Measurements from ENCODE around the gene TRPM2. TPM values are rescaled to one million over a fixed set of nuclear protein-coding genes. Genes with fewer than 3 reads are reported as not detected.

Gene TRPM2
- total RNA-seq, 3 donors from 2014 or later (not counting 1 experiment from before 2014, with no cell fraction given), result 21.7 to 70.5 (median 25.2) TPM

GRCh38 chr21:44405091-44405947 is 51.9 kb downstream of the TRPM2 start:
- no peaks in the 10 kb centered on the region for H3K27me3 ChIP-seq (ENCODE audit: control insufficient read depth, insufficient read depth, low read length)
- Mint-ChIP-seq H3K9me3 (no peaks in the 10 kb centered on the region), H3K27ac (no peak overlapping the region), H3K27me3 (ENCODE audit: low read depth in 2 of 2) (no peaks in the 10 kb centered on the region), H3K36me3 (peaks cover 9% of the 10 kb centered on the region), H3K4me3 (no peak overlapping the region), H3K4me1 (peaks cover 0 to 4% of the 10 kb centered on the region in 2 donors)
- no peak overlapping the region for H3K27ac ChIP-seq (ENCODE audit: low read length)
- no peak overlapping the region for H3K4me3 ChIP-seq (ENCODE audit: low read length)
- ATAC-seq (no peak), DNase-seq (no peak)
- no peak for TF ChIP-seq CTCF (IDR thresholded peaks at IDR 0.05)
- peaks cover 10% of the 10 kb centered on the region for H3K36me3 ChIP-seq (ENCODE audit: control insufficient read depth, insufficient read depth, low read length)
- no peaks in the 10 kb centered on the region for H3K9me3 ChIP-seq (ENCODE audit: control insufficient read depth, insufficient read depth, low read length)
- intact Hi-C loops (cut with micrococcal nuclease), result no loop called here
- 95% methylated on average over 34 of the region's 34 CpGs for WGBS (ENCODE audit: insufficient coverage)
- no peaks in the 10 kb centered on the region for H3K4me1 ChIP-seq (ENCODE audit: control insufficient read depth, insufficient read depth, low read length)

- intact Hi-C loops (cut with micrococcal nuclease), result no loop called here
- Mint-ChIP-seq H3K27ac (peak overlapping the region in 1 of 2 donors; percentile 77), H3K4me1 (peaks cover 0 to 4% of the 10 kb centered on the region in 2 donors), H3K36me3 (peaks cover 9% of the 10 kb centered on the region), H3K4me3 (no peak overlapping the region), H3K27me3 (ENCODE audit: low read depth in 2 of 2) (no peaks in the 10 kb centered on the region), H3K9me3 (no peaks in the 10 kb centered on the region)
- DNase-seq, result no peak
- no peak for ATAC-seq
- no peak overlapping the region for H3K4me3 ChIP-seq (ENCODE audit: low read length)
- no peak for TF ChIP-seq CTCF (IDR thresholded peaks at IDR 0.05)
- WGBS (ENCODE audit: insufficient coverage), result 93% methylated on average over 37 of the region's 37 CpGs
- no peaks in the 10 kb centered on the region for H3K27me3 ChIP-seq (ENCODE audit: control insufficient read depth, insufficient read depth, low read length)
- H3K27ac ChIP-seq (ENCODE audit: low read length), result no peak overlapping the region
- peaks cover 10% of the 10 kb centered on the region for H3K36me3 ChIP-seq (ENCODE audit: control insufficient read depth, insufficient read depth, low read length)
- no peaks in the 10 kb centered on the region for H3K9me3 ChIP-seq (ENCODE audit: control insufficient read depth, insufficient read depth, low read length)
- no peaks in the 10 kb centered on the region for H3K4me1 ChIP-seq (ENCODE audit: control insufficient read depth, insufficient read depth, low read length)
Measured at GRCh38 chr21:44405948-44406872, 52.8 kb downstream of the TRPM2 start.

- Histone ChIP-seq H3K27ac (ENCODE audit: low read length) (no peak overlapping the region), H3K4me1 (ENCODE audit: control insufficient read depth, insufficient read depth, low read length) (no peaks in the 10 kb centered on the region), H3K36me3 (ENCODE audit: control insufficient read depth, insufficient read depth, low read length) (peaks cover 10% of the 10 kb centered on the region), H3K9me3 (ENCODE audit: control insufficient read depth, insufficient read depth, low read length) (no peaks in the 10 kb centered on the region), H3K4me3 (ENCODE audit: low read length) (no peak overlapping the region), H3K27me3 (ENCODE audit: control insufficient read depth, insufficient read depth, low read length) (no peaks in the 10 kb centered on the region)
- WGBS (ENCODE audit: insufficient coverage), result 83% methylated on average over 6 of the region's 8 CpGs
- intact Hi-C loops (cut with micrococcal nuclease), result no loop called here
- DNase-seq (no peak), ATAC-seq (no peak)
- H3K4me1 Mint-ChIP-seq, result no peaks in the 10 kb centered on the region
- H3K27me3 Mint-ChIP-seq (ENCODE audit: low read depth in 2 of 2), result no peaks in the 10 kb centered on the region
- TF ChIP-seq CTCF (IDR thresholded peaks at IDR 0.05), result no peak
- peaks cover 9% of the 10 kb centered on the region for H3K36me3 Mint-ChIP-seq
- no peak overlapping the region for H3K4me3 Mint-ChIP-seq
- H3K9me3 Mint-ChIP-seq, result no peaks in the 10 kb centered on the region
- peak overlapping the region; percentile 35 to 77 for H3K27ac Mint-ChIP-seq
Measured at GRCh38 chr21:44406953-44407352, 53.5 kb downstream of the TRPM2 start.
